ENCODE measurements around the gene PEX14.

DNA sequence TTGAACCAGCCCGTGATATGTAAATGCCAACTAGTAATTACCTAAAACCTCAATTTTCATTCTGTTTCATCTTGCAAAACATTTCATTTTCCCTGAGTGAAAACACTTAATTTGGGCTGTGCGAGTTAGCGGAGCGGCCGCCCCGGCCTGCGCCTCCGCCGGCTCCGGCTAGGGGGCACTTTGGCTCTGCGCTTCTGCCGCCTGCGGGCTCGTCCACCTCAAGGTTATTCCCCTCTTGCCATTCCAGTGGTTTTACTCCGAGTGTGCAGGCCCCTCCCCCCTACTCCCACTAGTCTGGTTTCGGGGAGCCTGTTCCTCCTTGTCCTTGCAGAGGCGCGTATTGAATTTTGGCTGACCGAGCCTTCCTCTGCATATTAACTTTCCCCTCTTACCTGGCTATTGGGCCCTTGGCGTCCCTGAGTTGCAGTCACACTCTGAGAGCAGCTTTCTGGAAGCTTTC lies 55.6 kb downstream of the PEX14 start:
- TF ChIP-seq YY1 (IDR thresholded peaks at IDR 0.05; ENCODE audit: insufficient read depth, insufficient read length) (no peak), ZNF274 (IDR thresholded peaks at IDR 0.05; ENCODE audit: low read depth, low read length) (no peak), SUZ12 (IDR thresholded peaks at IDR 0.05; ENCODE audit: extremely low read depth, insufficient read depth, insufficient read length) (no peak)

Data from NT2/D1 (cell line).